K562 (cell line): Measurements from ENCODE around the gene DHRS7C. TPM values are rescaled to one million over a fixed set of nuclear protein-coding genes. Genes with fewer than 3 reads are reported as not detected.

Source experiments
- ATAC-seq: fragments of 200-7000 bp; cut with Tn5 transposase; 3 replicates; pipeline ENCODE4 v1.9.1; 2020; ENCODE audit warnings: moderate library complexity
- BruUV-seq: library from RNA; stranded (reverse); fragments of 400-500 nt; replicated peaks from 2 replicates; lab custom pipeline; 2021; lab: Mats Ljungman, UMichigan
- CTCF ChIA-PET: fragments of 300-600 bp; formaldehyde crosslinking; extraction: SDS; loops from one replicate; lab custom pipeline; 2021; ENCODE audit warnings: low intra/inter-chr PET ratio; lab: Yijun Ruan, JAX
- POLR2A ChIA-PET: fragments of 300-600, 350-650 bp; sonication (Branson Sonifier 250); formaldehyde crosslinking; extraction: SDS; loops from one replicate; lab custom pipeline; 2021; ENCODE audit warnings: antibody characterized with exemption, inconsistent platforms; lab: Yijun Ruan, JAX
- DNase-seq, 4 experiments: peaks; one replicate each; pipeline versions ENCODE4 v3.0.0 to v3.0.0-alpha.2; 2011 to 2018; ENCODE audit warnings: low spot score in 3 of 4, mixed read lengths in 3 of 4; ENCODE audit errors: extremely low read depth in 1 of 4
- FAIRE-seq: peaks from 2 replicates; lab custom pipeline; 2011; peaks lifted over from hg19 to GRCh38; lab: Jason Lieb, UNC
- H2AFZ ChIP-seq: 2 replicates; pipeline ENCODE4 v1.6.0; 2011; ENCODE audit warnings: low read depth, low read length, control low read depth, inconsistent platforms
- H3K27ac ChIP-seq: fragments of 200-600 bp; 3 replicates; pipeline ENCODE4 v1.8.0; 2011; ENCODE audit warnings: low read depth, mild to moderate bottlenecking, control low read depth, inconsistent platforms, low read length, moderate library complexity, mixed read lengths; ENCODE audit errors: extremely low read depth
- H3K27me3 ChIP-seq, 2 experiments: fragments of 300-600 bp in 1 of 2; 2 replicates in 1 of 2; 3 replicates in 1 of 2; pipeline versions ENCODE4 v1.6.0 to v1.8.0; 2011; ENCODE audit warnings: inconsistent platforms in 2 of 2, low read length in 2 of 2, mild to moderate bottlenecking in 1 of 2, mixed read lengths in 1 of 2, moderate library complexity in 1 of 2; ENCODE audit not compliant: control insufficient read depth in 2 of 2, insufficient read depth in 2 of 2
- H3K36me3 ChIP-seq: fragments of 300-600 bp; 3 replicates; pipeline ENCODE4 v1.8.0; 2011; ENCODE audit warnings: mild to moderate bottlenecking, low read length, inconsistent platforms; ENCODE audit not compliant: control insufficient read depth, insufficient read depth
- H3K4me1 ChIP-seq, 2 experiments: fragments of 200-600 bp in 1 of 2; replicated peaks in 1 of 2; 2 replicates in 1 of 2; 3 replicates in 1 of 2; pipeline versions ENCODE4 v1.5.1 to v1.8.0; 2011; ENCODE audit warnings: inconsistent platforms in 2 of 2, low read length in 2 of 2, mild to moderate bottlenecking in 1 of 2, mixed read lengths in 1 of 2, moderate library complexity in 1 of 2; ENCODE audit not compliant: control insufficient read depth in 2 of 2, insufficient read depth in 2 of 2
- H3K4me2 ChIP-seq: 2 replicates; pipeline ENCODE4 v1.6.1; 2011; ENCODE audit warnings: low read length, control low read depth, inconsistent platforms, mixed read lengths; ENCODE audit not compliant: insufficient read depth
- H3K4me3 ChIP-seq: fragments of 200-600 bp; sonication (generic), shearing (Covaris generic); 2 replicates; pipeline ENCODE4 v1.5.1; 2016; ENCODE audit warnings: control low read depth, inconsistent platforms
- H3K79me2 ChIP-seq: fragments of 200-600 bp; 3 replicates; pipeline ENCODE4 v1.8.0; 2011; ENCODE audit warnings: low read length, inconsistent platforms; ENCODE audit not compliant: control insufficient read depth, insufficient read depth
- H3K9ac ChIP-seq, 2 experiments: 2 replicates each; pipeline versions ENCODE4 v1.6.0 to v1.6.1; 2011; ENCODE audit warnings: low read depth in 2 of 2, low read length in 2 of 2, control low read depth in 1 of 2, inconsistent platforms in 1 of 2, mild to moderate bottlenecking in 1 of 2, mixed read lengths in 1 of 2; ENCODE audit not compliant: insufficient read depth in 1 of 2
- H3K9me1 ChIP-seq: one replicate; pipeline ENCODE4 v1.6.0; 2011; ENCODE audit warnings: inconsistent platforms, mild to moderate bottlenecking, low read length, moderate library complexity; ENCODE audit not compliant: control insufficient read depth, insufficient read depth
- H3K9me3 ChIP-seq: replicated peaks from 2 replicates; pipeline ENCODE4 v1.5.1; 2011; ENCODE audit warnings: low read depth, low read length, inconsistent platforms; ENCODE audit not compliant: control insufficient read depth, insufficient read depth
- H4K20me1 ChIP-seq: replicated peaks from 2 replicates; pipeline ENCODE4 v1.6.1; 2011; ENCODE audit warnings: low read length, inconsistent platforms, mixed read lengths; ENCODE audit not compliant: control insufficient read depth, insufficient read depth
- HNRNPUL1 ChIP-seq: fragments of 200-400 bp; formaldehyde crosslinking; IDR thresholded peaks from 2 replicates; pipeline ENCODE4 v1.6.1; 2017; ENCODE audit warnings: low read length
- JUNB ChIP-seq: fragments of 450-650 bp; formaldehyde crosslinking; conservative IDR thresholded peaks from 2 replicates; pipeline ENCODE4 v1.4.0; 2020; ENCODE audit warnings: mild to moderate bottlenecking
- KAT7 ChIP-seq: sonication (generic); formaldehyde crosslinking; IDR thresholded peaks from 2 replicates; pipeline ENCODE4 v1.8.0; 2022; ENCODE audit warnings: missing genetic modification reagents, mild to moderate bottlenecking, borderline replicate concordance
- NCOA6 ChIP-seq: fragments of 450-650 bp; IDR thresholded peaks from 2 replicates; pipeline ENCODE4 v1.6.1; 2017; ENCODE audit warnings: mild to moderate bottlenecking
- RHOXF2B ChIP-seq: fragments of 250-450 bp; sonication (Bioruptor Pico); conservative IDR thresholded peaks from 2 replicates; pipeline ENCODE4 v1.5.1; 2021
- SAP30 ChIP-seq: fragments of 200-600 bp; sonication (generic); IDR thresholded peaks from 2 replicates; pipeline ENCODE4 v1.6.1; 2012; ENCODE audit warnings: borderline replicate concordance, low read depth, mild to moderate bottlenecking, moderate library complexity, low read length, control low read depth, inconsistent platforms; ENCODE audit not compliant: insufficient read depth, poor library complexity, severe bottlenecking
- THAP12 ChIP-seq: fragments of 250-450 bp; sonication (Bioruptor Pico); IDR thresholded peaks from 2 replicates; pipeline ENCODE4 v1.9.0; 2021; ENCODE audit warnings: mild to moderate bottlenecking, inconsistent platforms
- ZBTB8A ChIP-seq: fragments of 450-650 bp; IDR thresholded peaks from 2 replicates; pipeline ENCODE4 v1.6.1; 2018; ENCODE audit warnings: mild to moderate bottlenecking, moderate library complexity; ENCODE audit not compliant: partially characterized antibody
- ZC3H11A ChIP-seq: IDR thresholded peaks from 2 replicates; pipeline ENCODE4 v1.6.1; 2012; ENCODE audit warnings: low read depth, low read length, improper control_type of control experiment
- ZNF124 ChIP-seq: sonication (generic); formaldehyde crosslinking; IDR thresholded peaks from 2 replicates; pipeline ENCODE4 v1.8.1; 2022; ENCODE audit warnings: missing genetic modification reagents
- ZNF175 ChIP-seq: fragments of 200-800 bp; sonication (Bioruptor generic); IDR thresholded peaks from 2 replicates; pipeline ENCODE4 v1.6.1; 2016; ENCODE audit warnings: low read depth, mild to moderate bottlenecking, missing genetic modification characterization, missing compliant biosample characterization
- ZNF197 ChIP-seq: fragments of 200-800 bp; sonication (Bioruptor generic); IDR thresholded peaks from 2 replicates; pipeline ENCODE4 v1.6.1; 2016; ENCODE audit warnings: low read depth, missing genetic modification characterization, missing compliant biosample characterization
- WGBS: fragments of 100-300 bp; shearing (Covaris generic); methylation state at CpG from one replicate; pipeline ENCODE4 v1.1.6; 2016; ENCODE audit warnings: low coverage, mixed read lengths; ENCODE audit not compliant: insufficient coverage; ENCODE audit errors: missing lambda C conversion rate; 5-methylcytosine and 5-hydroxymethylcytosine counted together
- in situ Hi-C: fragments of 300-500 bp; cut with MboI; formaldehyde crosslinking; loops from 4 replicates; pipeline ENCODE4 v1.15.0; 2018; ENCODE audit warnings: inconsistent platforms, mixed read lengths
- intact Hi-C: fragments of 100-400 bp; cut with micrococcal nuclease; formaldehyde crosslinking; loops from 2 replicates; pipeline ENCODE4 v1.14.2; 2022
- polyA plus RNA-seq, 8 experiments: library from polyadenylated mRNA; depleted of rRNA in 4 of 8; stranded (reverse) in 5 of 8; unstranded in 3 of 8; fragments of >200 nt; fragmentation: Nextera tagmentation in 2 of 8; fragmentation: Illumina TruSeq in 1 of 8; extraction: Ambion mirVana in 2 of 8; extraction: Trizol in 1 of 8; gene quantifications; 2 replicates each; pipeline versions ENCODE4 v1.2.1 to v1.2.3, GENCODE V29; 2011 to 2014; ENCODE audit warnings: inconsistent platforms in 1 of 8, missing spikeins in 1 of 8
- total RNA-seq, 7 experiments: library from RNA; depleted of rRNA in 6 of 7; stranded (reverse); fragments of >200 nt in 6 of 7; fragmentation: Illumina TruSeq in 2 of 7; extraction: Trizol in 2 of 7; gene quantifications; 2 replicates each; pipeline versions ENCODE4 v1.2.1 to v1.2.3, GENCODE V29; 2011 to 2021; ENCODE audit warnings: low replicate concordance in 1 of 7
- TF ChIP-seq, protein P1 (sequence below): fragments of 250-450 bp; sonication (Bioruptor Pico); IDR thresholded peaks from 2 replicates; pipeline ENCODE4 v1.5.0; 2020; ENCODE audit warnings: mild to moderate bottlenecking, borderline replicate concordance

Gene DHRS7C
- total and polyA plus RNA-seq, 9 of the 15 experiments (the other 6 are each of a cell fraction or from before 2014, with no cell fraction given) = not detected

DNA sequence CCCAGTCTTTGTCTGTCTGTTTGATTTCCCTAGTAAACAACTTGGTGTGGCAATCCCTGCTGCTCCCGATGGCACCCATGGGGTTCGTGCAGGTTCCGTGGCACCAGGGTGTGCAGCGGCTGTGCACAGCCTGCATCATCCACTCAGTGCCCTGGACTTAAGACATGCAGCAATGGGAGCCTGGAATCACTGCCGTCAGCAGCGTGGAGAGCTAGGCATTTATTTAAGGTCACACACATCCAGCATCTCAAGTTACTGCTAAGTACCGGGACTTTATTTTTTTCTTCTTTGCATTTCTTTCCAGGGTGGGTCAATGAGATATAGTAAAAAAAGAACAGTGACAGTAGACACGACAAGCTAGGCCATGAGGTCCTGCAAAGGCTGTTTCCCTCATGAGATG is 2.8 kb downstream of the DHRS7C start:
- H3K27me3 ChIP-seq = peaks cover 0 to 6% of the 10 kb centered on the region in 2 experiments; a peak in 1 of 5 replicates
- in situ Hi-C loops = no loop called here
- H3K4me3 ChIP-seq = no peak overlapping the region
- H3K27ac ChIP-seq = no peak overlapping the region
- H3K9me3 ChIP-seq = no peaks in the 10 kb centered on the region
- DNase-seq = no peak
- no peak overlapping the region for H3K9ac ChIP-seq
- no peaks in the 10 kb centered on the region for H3K4me1 ChIP-seq
- CTCF ChIA-PET = no interaction called here
- intact Hi-C loops = no loop called here
- POLR2A ChIA-PET = interaction anchor here (0.6 kb wide), 1 partner anchor 1072 kb away, joined by 3 read pairs; no protein-coding TSS in a partner anchor
- TF ChIP-seq ZC3H11A = no peak
- TF ChIP-seq ZBTB8A = no peak
- TF ChIP-seq JUNB (CRISPR knock-in tag) = no peak
- TF ChIP-seq ZNF175 (CRISPR knock-in tag) = no peak
- TF ChIP-seq ZNF124 (CRISPR knock-in tag) = no peak
- TF ChIP-seq ZNF197 = no peak
- no peak for TF ChIP-seq HNRNPUL1
- BruUV-seq = no TSS peak
- ATAC-seq = no peak
- H3K4me2 ChIP-seq = no peak overlapping the region
- no peaks in the 10 kb centered on the region for H3K36me3 ChIP-seq
- no peaks in the 10 kb centered on the region for H3K9me1 ChIP-seq
- no peaks in the 10 kb centered on the region for H3K79me2 ChIP-seq
- no peak for FAIRE-seq
- H4K20me1 ChIP-seq = no peaks in the 10 kb centered on the region
- 2% methylated on average over 7 of the region's 8 CpGs for WGBS
- no peak overlapping the region for H2AFZ ChIP-seq

DNA sequence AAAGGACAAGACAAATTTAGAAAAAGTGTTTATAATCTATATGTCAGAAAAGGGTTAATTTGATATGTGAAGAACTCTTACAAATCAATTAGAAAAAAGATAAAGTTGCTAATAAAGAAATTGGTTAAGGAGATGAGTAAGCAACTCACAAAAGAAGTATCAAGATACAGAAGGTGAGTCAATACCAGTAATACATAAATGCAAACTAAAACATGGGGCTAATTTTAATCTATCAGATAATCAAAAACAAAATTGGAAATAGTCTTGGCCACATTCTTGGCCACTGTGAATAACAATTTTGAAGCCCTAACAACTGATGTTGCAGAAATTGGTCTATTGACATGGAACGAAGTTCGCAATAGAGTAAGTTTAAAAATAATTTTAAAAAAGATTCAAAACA is 6.8 kb downstream of the DHRS7C start:
- intact Hi-C loops (no loop called here), in situ Hi-C loops (no loop called here)
- Histone ChIP-seq H3K36me3 (no peaks in the 10 kb centered on the region), H3K9me1 (no peaks in the 10 kb centered on the region), H3K27me3 (peaks cover 0 to 6% of the 10 kb centered on the region in 2 experiments; a peak in 1 of 5 replicates), H3K27ac (no peak overlapping the region), H3K79me2 (no peaks in the 10 kb centered on the region), H3K9ac (no peak overlapping the region), H2AFZ (no peak overlapping the region), H3K4me3 (no peak overlapping the region), H3K9me3 (no peaks in the 10 kb centered on the region), H4K20me1 (no peaks in the 10 kb centered on the region), H3K4me2 (no peak overlapping the region), H3K4me1 (no peaks in the 10 kb centered on the region)
- ChIA-PET CTCF (no interaction called here), POLR2A (no interaction called here)
- 0% methylated on average over 2 of the region's 2 CpGs for WGBS
- DNase-seq (no peak), ATAC-seq (no peak), FAIRE-seq (no peak)
- BruUV-seq = no TSS peak
- TF ChIP-seq RHOXF2B (CRISPR knock-in tag) (no peak), THAP12 (CRISPR knock-in tag) (no peak), KAT7 (CRISPR knock-in tag) (no peak), SAP30 (no peak), NCOA6 (no peak)
- TF ChIP-seq, protein P1, sequence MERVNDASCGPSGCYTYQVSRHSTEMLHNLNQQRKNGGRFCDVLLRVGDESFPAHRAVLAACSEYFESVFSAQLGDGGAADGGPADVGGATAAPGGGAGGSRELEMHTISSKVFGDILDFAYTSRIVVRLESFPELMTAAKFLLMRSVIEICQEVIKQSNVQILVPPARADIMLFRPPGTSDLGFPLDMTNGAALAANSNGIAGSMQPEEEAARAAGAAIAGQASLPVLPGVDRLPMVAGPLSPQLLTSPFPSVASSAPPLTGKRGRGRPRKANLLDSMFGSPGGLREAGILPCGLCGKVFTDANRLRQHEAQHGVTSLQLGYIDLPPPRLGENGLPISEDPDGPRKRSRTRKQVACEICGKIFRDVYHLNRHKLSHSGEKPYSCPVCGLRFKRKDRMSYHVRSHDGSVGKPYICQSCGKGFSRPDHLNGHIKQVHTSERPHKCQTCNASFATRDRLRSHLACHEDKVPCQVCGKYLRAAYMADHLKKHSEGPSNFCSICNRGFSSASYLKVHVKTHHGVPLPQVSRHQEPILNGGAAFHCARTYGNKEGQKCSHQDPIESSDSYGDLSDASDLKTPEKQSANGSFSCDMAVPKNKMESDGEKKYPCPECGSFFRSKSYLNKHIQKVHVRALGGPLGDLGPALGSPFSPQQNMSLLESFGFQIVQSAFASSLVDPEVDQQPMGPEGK (CRISPR knock-in tag) = no peak
